Cardiac fibroblast (primary cell): ENCODE measurements around the gene LGI1.

Source experiments
- DNase-seq, 2 donors: peaks; one replicate each; pipeline versions ENCODE4 v3.0.0 to v3.0.0-alpha.2; 2010; ENCODE audit warnings: low read depth in 2 of 2
- H3K4me3 ChIP-seq, 2 donors: replicated peaks in 1 of 2; 1 replicate in 1 of 2; 2 replicates in 1 of 2; pipeline ENCODE4 v1.5.1; 2011; ENCODE audit warnings: low read depth in 2 of 2, low read length in 2 of 2, mild to moderate bottlenecking in 2 of 2, moderate library complexity in 1 of 2
- CTCF ChIP-seq: IDR thresholded peaks from one replicate; pipeline ENCODE4 v1.5.1; 2011; ENCODE audit warnings: low read depth, mild to moderate bottlenecking, low read length, inconsistent platforms

LGI1 gene

GRCh38 chr10:93796167-93796566 lies 38.4 kb downstream of the LGI1 start:
- TF ChIP-seq CTCF, result no peak
- no peak for DNase-seq
- no peak overlapping the region for H3K4me3 ChIP-seq

DNA sequence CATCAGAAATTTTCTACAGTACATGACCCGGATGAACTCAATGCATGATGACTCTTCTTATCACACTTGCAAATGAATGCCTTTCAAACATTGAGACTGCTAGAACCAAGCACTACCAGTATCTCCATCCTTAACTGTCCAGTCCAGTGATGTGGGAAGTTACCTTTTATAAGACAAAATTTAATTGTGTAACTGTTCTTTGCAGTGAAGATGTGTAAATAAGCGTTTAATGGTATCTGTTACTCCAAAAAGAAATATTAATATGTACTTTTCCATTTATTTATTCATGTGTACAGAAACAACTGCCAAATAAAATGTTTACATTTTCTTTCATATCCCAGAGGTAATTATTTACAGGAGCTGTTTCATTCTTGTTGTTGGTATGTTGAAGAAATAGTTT lies 40.1 kb downstream of the LGI1 start:
- TF ChIP-seq CTCF, result no peak
- DNase-seq, result no peak
- no peak overlapping the region for H3K4me3 ChIP-seq

DNA sequence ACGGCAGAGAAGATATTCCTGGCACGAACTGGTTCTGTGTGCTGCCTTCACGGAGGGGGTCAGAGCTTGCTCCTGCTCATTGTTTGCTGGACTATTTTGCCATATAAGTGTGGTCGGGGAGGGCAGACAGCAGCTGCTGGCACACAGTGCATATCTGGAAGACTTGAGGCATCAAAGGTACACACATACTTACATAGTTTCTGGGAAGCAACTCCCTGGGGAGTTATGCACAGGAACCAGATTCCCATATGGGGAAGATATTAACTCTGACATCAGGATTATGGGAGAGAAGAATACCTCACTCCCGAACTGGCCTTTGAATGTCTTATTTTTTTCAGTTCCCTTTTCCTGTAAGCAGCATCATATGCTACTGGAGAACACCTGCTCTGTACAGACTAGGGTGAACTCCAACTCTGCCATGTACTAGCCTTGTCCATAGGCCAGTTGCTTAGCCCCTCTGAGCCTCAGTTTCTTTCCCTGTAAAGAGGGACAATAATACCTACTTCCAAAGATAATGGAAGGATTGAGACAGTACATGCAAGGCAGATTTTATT lies 41.5 kb downstream of the LGI1 start:
- DNase-seq, result no peak
- no peak for TF ChIP-seq CTCF
- no peak overlapping the region for H3K4me3 ChIP-seq

DNA sequence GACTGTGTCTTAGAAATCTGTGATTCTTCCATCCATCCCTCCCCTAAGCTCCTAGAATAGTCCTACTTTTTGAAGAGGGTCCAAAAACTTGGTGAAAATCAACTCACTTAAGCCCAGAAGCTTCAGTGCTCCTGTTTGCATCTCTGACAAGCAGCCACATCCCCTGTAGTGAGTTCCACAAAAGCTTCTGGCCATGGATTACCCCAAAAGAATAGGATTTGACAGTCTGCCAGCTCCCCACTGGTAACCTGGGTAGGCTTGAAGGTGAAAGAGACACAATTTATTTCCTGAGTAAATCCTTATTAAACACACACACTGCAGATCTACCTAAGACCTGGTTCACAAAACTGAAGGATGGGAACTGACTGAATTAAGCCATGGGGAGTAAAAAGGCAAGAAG lies 46.5 kb downstream of the LGI1 start:
- DNase-seq, result no peak
- no peak overlapping the region for H3K4me3 ChIP-seq
- TF ChIP-seq CTCF, result no peak

- peak; percentile 11 to 47 for DNase-seq
- TF ChIP-seq CTCF, result no peak
- H3K4me3 ChIP-seq, result no peak overlapping the region
These were observed 49.2 kb downstream of the LGI1 start for GRCh38 chr10:93806903-93807302.

GRCh38 chr10:93807371-93807770 lies 49.6 kb downstream of the LGI1 start:
- no peak overlapping the region for H3K4me3 ChIP-seq
- DNase-seq, result no peak
- no peak for TF ChIP-seq CTCF

DNA sequence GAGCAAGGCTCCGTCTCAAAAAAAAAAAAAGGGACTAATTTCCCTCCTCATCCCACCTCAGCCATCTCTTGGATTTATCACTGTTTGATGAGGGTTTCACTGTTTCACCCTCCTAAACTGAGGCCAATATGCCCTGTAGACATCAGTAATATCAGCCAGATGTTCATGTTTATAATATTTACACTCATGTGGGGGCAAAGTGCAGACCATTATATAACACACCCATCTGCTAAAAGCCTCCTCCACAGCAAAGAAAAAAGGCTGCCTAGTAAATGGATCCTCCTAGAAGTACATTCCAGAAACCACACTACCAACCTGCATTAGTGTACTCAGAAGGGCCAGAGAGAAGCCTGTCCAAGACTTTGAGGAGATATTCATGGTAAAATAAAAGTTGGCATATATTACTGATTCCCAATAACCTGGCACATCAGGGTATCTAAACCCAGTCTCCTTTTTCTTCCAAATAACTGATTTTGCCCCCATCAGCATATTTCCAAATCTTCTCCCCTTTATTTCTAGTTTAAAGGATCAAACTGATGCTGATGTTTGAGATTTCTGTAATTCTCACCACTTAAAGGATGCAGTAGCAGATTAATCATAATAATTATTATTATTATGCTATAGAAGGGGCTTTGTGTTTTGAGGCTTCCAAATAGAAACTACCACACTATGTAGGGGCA lies 55.1 kb downstream of the LGI1 start:
- H3K4me3 ChIP-seq, result no peak overlapping the region
- no peak for DNase-seq
- TF ChIP-seq CTCF, result no peak
